Occipital lobe (tissue), 2 donors: ENCODE results near the gene PLIN4. TPM values are rescaled to one million over a fixed set of nuclear protein-coding genes. Genes with fewer than 3 reads are reported as not detected.
A peak's percentile ranks its signal among the peaks of the same experiment; 100 is the strongest.
"Not testable (repeated sequence)": the region's sequence is repeated elsewhere in the genome, so short reads cannot be mapped to it uniquely, and the experiment has no call there.

Experiments
- DNase-seq: peaks from one replicate; lab custom pipeline; 2025; lab: John Stamatoyannopoulos, UW
- total RNA-seq: library from RNA; depleted of rRNA; stranded (reverse); fragments of >200 nt; gene quantifications from one replicate; pipeline ENCODE4 v1.2.3, GENCODE V29; 2014

PLIN4 gene
- total RNA-seq, 1 donor from 2014 or later, result under 0.01 TPM

DNA sequence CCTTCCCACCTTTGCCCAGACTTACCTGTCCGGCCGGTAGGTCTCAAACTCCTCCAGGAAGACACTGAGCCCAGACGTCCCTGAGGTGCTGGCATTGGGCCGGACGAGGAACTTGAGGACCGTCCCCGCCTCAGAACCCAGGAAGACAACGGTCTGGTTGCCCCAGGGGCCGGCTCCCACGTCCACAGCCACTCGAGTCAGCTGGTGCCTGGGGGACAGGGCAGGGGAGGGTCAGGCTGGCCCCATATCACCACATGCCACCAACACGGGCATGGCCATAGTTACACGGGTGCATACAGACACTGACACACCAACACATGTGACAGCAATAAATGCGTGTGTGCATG lies 29.9 kb upstream of the PLIN4 start:
- DNase-seq, result no peak

DNA sequence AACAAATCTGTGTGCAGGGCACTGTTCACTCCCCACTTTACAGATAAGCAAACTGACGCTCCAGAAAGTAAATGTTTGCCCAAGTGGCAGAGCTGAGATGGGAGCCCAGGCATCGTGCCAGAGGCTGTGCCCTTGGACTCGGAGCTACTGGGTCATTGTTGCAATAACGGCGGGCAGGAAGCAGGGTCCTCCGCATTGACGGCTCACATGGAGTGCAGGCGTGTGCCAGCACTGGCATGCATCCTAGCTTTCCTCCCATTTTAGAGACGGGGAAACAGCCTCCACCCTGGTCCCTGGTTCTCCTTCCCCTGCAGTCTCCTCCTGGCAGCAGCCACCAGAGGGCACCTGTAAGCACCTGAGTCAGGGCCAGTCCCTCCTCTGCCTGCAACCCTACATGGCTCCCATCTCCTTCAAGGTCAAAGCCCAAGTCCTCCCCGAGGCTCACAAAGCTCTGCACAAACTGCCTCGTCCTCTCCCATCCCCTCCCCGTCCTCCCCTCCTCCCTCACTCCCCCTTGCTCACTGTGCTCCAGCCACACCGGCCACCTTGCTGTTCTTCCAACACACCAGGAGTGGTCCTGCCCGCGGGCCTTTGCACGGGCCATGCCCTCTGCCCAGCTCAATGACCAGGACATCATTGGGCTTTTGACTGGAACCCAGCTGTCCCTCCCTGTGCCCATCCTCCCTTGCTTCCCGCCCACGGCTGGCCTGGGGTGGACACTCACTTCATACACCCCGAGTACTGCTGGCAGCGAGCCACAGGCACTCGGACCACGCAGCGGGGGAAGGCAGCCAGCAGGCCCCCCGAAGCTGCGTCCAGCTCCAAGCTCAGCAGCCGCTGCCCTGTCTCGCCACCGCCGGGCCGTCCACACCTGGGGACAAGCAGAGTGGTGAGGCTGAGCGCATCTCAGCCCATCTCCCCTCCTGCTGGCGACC lies 29.3 kb upstream of the PLIN4 start:
- DNase-seq, result no peak

DNA sequence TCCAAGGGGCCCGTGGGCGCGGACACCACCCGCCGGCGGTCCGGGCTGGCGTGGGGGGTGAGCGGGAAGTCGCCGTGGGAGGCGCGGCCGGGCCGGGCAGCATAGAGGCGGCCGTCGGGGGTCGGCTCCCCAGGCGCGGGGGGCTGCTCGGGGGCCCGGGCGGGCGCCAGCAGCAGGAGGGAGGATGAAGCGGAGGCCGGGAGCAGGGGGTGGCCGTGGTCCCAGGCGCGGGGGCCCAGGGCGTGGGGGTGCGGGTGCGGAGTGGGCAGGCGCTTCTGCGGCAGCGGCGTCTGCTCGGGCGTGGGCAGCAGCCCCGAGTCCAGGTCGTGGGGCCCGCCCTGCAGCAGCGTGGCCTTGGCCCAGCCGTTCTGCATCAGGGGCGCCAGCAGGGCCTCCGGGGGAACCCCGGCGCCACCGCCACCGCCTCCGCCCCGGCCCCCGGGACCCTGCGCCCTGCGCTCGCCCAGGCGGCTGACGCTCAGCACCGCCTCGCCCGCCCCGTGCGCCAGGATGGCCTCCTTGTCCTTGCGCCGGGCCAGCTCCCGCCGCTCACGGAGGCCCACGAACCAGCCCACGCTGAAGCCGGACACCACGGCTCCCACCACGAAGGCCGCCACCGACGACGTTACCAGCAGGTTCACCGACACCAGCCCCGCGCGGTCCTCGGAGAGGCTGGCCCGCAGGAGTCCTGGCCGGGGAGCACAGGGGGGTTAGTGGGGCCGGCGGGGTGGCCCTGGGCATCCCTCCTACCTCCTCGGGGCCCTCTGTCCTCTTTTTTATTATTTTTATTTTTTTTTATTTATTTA lies 25.8 kb upstream of the PLIN4 start:
- DNase-seq, result no peak

DNA sequence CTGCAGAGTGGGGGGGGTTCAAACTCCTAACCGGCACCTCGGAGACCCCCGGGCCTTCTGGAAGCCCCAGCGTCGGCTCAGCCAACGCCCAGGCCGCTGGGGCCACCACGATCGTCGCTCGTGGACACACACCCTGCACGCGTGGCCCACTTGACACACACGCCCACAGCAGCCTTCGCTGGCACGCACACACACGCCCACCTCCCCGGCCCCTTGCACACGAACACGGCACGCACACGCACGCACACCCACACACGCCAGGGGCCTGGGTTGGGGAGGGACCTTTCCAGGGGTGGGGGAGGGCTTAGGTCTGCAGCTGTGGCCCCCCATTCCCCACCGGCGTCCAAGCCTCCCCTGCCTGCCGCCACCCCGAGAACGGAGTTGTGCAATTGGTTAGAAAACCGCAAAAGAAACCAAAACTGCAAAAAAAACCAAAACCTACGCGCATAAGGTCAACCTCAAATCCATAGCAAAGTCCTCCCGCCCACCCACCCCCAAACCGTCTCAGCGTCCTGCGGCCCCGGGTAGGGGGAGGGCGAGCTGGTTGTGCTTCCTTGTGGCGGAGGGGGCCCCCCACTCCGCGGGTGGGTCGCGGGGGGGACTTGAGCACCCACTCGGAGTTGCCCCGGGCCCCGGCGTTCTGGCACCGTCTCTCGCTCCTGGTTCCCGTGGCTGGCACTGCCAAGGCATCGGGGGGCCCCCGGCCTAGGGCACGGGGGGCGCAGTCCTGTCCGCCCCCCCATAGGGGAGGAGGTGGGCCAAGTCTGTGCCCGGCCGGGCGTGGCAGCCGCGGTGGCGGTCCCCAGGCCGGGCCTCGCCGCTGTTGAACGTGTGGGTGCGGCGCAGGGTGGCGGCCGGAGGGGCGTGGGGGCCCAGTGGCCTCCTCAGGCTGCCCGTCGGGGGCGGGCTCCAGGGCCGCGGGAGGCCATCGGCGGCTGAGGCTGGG lies 24.9 kb upstream of the PLIN4 start:
- DNase-seq, result no peak

DNA sequence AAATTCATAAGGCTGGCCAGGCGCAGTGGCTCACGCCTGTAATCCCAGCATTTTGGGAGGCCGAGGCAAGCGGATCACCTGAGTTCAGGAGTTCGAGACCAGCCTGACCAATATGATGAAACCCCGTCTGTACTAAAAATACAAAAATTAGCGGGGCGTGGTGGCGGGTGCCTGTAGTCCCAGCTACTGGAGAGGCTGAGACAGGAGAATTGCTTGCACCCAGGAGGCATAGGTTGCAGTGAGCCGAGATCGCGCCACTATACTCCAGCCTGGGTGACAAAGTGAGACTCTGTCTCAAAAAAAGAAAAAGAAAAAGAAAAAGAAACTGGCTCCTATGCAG lies 23.5 kb upstream of the PLIN4 start:
- not testable (repeated sequence) for DNase-seq

DNA sequence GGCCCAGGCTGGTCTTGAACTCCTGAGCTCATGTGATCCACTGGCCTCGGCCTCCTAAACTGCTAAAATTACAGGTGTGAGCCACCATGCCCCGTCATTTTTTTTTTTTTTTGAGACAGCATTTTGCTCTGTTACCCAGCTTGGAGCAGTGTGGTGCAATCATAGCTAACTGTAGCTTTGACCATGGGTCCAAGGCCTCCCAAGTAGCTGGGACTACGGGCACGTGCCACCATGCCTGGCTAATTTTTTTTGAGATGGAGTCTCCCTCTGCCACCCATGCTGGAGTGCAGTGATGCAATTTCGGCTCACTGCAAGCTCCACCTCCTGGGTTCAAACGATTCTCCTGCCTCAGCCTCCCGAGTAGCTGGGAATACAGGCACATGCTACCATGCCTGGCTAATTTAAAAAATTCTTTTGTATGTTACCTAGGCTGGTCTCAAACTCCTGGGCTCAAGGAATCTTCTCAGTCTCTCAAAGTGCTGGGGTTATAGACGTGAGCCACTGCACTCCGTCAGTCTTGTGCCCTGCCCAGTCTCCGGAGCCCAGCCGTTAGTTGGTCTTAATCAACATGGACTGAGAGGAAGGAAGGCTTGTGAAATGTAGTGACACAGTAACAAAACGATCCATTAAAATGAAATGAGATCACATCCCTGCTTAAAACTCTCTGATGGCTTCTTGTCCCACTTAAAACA lies 23.0 kb upstream of the PLIN4 start:
- no peak for DNase-seq

DNA sequence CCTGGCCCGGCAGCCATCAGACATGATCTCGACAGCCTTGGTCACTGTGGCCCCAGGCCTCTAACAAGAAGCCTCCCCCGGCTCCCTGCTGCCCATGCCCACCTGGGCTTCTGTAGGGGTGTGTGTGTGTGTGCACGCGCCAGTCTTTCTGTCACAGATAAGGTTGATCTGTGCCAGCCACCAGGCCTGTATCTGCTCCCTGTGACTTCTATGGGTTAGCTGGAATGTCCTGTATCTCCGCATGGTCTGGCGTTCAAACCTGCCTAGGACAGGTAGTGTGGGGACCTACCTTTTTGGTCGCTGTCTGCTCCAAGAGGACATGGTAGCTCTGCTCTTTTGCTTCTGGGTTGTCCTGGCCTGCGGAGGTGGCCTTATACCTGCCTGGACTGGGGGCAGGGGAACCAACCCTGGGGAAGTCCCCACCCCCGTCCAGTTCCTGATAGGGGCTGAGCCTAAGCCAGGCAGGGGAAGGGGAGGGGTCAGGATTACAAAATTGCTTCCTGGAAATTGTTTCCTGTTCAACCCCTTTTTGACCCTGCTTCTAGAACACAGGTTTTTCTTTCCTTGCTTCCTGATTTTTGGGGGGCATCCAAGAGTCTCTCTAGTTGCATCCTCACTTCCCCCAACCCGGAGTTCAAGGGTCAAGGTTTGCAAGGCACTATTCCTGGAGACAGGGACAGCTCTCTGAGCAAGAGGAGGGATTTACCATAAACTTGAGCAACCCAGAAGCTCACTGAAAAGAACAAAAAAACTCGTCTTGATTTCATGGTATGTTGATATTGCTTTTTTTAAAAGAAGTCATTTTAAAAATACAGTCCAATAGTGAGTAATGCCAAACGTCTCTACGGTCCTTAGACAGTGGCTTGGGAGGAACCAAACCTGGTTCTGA lies 21.7 kb upstream of the PLIN4 start, which contains the start of gene LRG1:
TSS of gene LRG1 (minus strand) at position 344 of the 889 bp plus-strand sequence. CDS start at position 321, 23 bp downstream.
- DNase-seq, result no peak

DNA sequence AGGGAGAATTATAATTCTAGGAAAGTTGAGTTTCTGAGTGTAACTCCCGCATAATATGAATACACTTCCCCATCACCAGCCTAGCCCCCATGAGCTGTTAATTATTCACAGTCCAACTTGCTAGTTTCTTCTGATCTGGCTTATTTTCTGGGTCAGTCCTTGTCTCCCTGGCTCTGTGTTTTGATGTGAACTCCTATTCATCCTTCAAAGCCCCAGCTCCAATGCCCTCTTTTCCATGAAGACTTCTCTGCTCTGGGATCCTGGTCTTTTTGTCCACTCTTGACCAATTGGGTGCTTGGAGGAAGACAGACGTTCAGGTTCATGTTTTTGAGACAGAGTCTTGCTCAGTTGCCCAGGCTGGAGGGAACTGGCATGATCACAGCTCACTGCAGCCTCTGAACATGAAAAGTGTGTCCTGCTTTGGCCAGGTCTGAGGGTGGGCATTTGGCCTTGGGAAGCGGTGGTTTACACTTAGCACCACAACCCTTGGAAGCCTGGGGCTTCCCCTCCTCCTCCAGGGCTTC lies 20.9 kb upstream of the PLIN4 start:
- no peak for DNase-seq

DNA sequence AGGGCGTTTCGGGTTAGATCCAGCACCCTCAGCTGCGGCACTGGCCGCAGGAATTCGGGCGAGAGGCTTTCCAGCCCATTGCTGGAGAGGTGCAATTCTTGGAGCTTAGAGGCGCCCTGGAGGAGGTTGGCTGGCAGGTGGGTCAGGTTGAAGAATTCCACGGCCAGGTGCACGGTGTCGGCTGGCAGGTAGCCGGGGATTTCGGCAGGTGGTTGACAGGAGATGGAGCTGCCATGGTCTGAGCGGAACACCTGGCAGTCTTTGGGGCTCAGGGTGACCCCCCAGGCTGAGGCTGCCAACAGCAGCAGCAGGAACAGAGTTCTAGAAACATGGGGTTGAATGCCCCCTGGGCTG lies 20.3 kb upstream of the PLIN4 start:
- no peak for DNase-seq

DNA sequence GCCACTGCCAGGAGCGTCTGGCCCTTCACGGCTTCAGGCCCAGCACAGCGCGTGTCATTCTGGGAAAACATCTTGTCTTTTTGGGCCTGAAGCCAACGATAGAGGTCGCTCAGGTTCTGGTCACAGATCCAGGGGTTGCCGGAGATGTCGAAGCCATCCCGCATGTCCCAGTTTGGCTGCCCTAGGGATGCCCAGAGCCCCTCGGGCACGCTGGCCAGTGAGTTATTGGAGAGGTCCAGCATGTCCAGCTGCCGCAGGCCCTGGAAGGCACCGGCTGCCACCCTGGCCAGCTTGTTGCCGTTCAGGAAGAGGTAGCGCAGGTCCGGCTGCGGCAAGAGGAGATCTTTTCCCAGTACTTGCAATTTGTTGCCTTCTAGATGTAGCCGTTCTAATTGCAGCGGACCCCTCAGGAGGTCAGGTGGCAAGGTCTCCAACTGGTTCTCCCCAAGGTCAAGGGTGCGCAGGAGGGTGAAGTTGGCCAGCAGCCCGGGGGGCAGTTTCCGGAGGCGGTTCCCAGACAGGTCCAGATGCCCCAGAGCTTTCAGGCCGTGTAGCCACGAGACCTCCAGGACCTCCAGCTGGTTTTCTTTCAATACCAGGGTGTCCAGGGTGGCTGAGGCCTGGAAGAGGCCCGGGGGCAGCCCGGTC lies 19.8 kb upstream of the PLIN4 start:
- no peak for DNase-seq

DNA sequence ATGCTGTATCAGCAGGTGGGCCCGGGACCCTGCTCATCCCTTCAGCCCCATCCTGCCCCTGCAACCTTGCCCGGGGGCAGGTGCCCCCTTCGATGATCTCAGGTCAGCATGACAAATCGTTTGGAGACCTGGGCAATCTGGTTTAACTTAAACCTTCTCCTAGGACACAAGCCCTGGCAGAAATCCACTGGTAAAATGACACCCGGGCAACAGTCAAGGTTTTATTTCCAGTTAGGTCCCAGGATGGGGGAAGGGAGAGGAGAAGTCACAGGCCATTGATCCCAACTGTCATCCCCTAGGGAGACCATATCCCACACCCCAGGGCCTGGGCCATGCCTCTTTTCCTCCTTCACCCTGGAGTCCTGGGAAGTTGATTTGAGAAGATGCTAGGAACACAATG lies 18.5 kb upstream of the PLIN4 start:
- no peak for DNase-seq

DNA sequence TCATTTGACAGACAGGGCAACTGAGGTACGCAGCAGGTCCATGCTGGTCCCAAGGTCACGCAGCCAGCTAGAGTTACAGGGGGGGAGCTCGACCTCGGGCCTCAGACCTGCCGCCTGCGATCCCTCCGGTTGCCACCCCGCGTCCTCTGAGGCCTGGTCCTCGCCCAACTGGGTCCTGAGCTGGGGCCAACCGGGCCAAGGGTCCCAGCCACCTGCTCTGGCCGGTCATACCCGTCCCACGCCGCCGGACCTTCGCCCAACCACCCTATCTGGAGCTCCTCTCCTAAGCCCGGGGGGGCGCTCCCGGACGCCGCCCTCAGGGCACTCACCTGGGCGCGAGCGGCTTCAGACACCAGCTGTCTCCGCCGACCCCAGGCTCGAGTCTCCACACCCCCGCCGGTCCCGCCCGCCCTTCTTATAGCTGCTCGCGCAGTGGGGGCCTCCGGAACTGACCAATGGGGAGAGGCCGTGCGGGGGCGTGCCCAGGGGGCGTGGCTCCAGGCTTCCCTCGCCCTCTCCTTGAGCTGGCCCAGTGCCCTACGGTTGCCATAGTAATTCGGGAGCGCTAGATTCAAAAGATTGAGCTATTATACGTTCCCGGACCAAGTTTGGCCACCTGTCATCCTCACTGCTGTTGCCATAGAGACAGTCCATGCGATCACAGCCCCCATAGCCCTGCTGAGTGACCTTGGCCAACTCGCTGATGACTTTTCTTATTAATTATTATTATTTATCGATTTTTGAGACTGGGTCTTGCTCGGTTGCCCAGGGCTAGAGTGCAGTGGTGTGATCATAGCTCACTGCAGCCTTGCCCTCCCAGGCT lies 16.8 kb upstream of the PLIN4 start, which contains the start of gene PLIN5:
TSS of gene PLIN5 (minus strand) at position 389 of the 823 bp plus-strand sequence. CDS start 1,150 bp downstream, outside the sequence.
- peak; percentile 47 for DNase-seq

DNA sequence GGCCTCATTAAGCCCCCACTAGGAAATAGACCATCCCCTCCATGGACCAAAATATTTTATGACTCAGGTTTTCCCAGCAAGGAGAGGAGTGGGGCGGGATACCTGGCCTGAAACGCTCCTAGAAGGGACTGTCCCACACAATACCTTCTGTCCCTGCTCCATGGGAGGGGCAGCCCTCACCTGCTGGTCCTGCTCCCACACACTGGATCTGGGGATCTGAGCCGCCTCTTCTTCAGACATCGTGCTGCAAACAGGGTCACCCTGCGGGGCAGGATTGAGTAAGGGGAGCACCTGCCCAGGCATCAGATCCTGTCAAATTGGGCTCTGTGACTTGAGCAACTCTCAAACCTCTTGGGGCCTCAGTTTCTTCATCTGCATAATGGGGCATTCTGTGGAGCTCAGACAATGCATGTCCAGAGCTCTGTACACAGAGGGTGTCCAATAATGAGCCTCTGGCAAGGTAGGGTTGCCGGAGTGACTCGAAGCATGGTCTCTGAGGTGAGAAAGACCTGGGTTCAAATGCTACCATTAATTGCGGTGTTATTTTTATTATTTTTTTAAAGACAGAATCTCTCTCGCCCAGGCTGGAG lies 15.6 kb upstream of the PLIN4 start:
- no peak for DNase-seq

DNA sequence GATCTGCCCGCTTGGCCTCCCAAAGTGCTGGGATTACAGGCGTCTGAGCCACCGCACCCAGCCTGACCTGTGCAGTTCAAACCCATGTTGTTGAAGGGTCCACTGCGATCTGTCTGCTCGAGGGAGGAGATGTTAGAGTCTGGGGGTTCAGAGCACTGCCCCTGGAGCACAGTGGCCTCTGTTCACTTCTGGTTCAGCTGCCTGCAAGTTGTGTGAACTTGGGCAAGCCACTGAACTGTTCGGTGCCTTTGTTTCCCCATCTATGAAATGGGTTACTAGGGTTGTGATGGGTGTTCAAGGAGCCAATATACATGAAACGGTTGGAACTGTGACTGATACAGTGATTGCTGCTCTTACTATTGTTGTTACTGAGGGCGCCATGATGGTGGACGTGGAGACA lies 15.0 kb upstream of the PLIN4 start:
- no peak for DNase-seq

DNA sequence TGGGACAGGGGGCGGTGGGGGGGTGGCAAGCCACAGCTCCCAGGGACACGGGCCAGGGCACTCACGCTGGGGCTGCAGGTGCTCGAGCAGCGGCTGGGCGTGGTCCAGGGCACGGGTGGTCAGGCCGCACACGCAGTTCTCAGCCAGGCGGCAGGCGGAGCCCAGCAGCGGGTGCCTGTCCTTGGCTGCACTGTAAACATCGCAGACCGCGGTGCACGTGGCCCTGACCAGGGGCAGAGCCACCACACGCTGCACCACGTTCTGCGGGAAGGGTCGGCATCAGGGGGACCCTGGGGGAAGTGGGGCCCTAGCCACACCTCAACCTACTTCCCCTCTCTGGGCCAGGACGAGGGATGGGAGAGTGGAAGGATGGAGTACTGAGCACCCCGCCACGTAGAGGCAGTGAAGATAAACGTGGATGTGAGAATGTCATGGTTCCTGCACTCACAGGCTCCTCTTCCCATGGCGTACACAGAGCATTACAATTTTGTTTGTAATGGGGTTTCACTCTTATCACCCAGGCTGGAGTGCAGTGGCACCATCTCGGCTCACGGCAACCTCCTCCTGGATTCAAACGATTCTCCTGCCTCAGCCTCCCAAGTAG lies 13.4 kb upstream of the PLIN4 start:
- DNase-seq, result no peak

DNA sequence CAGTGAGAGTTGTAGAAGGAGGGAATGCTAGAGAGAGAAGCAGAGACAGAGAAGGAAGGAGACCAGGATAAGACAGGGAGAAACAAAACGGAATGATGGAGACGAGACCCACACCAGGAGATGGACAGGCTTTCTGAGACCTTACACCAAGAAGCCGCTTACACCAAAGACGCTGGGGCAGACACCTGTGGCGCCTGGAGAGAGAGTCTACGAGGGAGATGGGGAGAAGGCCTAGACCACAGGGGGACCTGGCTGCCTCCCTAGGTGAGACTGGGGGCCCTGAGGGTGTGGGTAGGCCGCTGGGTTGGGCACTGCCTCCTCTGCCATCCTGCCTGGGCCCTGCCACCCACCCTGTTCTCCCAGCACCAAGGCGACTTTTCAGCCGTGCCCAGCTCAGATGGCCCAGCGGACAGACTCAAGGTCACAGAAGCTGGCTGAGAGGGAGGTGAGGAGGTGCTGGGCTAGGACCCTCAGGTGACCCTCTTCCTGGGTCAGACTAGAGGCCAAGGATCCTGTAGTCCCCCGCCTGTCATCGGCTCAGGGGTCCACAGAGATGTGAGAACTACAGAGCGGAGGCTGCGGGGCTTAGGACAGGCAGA lies 11.7 kb upstream of the PLIN4 start:
- DNase-seq, result no peak

DNA sequence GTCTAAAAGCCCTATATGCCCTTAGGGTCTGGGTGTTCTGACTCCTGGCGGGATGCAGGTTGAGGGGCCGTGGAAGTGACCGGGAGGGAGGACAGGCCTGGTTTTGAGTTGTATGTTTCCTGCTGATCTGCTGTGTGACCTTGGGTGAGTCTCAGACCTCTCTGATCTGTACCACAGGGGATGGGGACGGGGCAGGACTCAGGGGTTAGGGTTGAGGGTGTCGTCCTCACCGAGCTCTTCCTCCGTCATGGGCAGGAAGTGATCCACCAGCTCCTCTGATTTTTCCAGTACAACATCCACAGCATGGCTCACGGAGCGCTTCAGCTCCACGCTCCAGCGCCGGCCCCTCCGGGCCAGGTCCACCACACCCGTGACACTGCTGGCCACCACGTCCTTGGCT lies 10.6 kb upstream of the PLIN4 start:
- DNase-seq, result no peak
